ENCODE results near the gene NAA16. TPM values are rescaled to one million over a fixed set of nuclear protein-coding genes. Genes with fewer than 3 reads are reported as not detected.
A peak's percentile ranks its signal among the peaks of the same experiment; 100 is the strongest.

NAA16 gene
- total and polyA plus RNA-seq, 2 of the 4 experiments (the other 2 are of a cell fraction), result 6.6 to 8.8 TPM

DNA sequence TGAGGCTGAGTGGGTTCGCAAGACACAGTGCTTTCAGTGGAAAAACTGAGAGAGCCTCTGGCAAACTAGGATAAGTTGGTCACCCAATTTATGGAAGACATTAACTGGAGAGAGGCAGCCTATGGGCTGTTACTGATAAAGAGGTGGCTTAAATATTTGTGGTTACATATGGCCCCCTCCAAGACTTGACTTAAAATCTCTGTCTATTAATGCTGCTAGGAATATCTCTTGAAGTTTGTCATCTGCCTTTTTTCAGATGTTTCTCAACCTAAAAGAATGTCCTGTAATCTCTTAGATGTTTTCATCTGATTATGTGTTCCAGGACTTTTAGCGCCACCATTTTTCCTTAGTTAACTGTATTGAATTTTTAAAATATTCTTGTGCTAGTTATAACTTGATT, 54.6 kb downstream of the NAA16 start:
- no peaks in the 10 kb centered on the region for H3K9me3 ChIP-seq (ENCODE audit: control insufficient read depth, insufficient read depth, low read length)
- no peak overlapping the region for H3K23ac ChIP-seq (ENCODE audit: low read depth, low read length)
- peak; percentile 64 for ATAC-seq (ENCODE audit: low read depth)
- H3K14ac ChIP-seq (replicated peaks; ENCODE audit: low read depth, low read length), result no peak overlapping the region
- CTCF ChIA-PET, result no interaction called here
- no peak overlapping the region for H3K9ac ChIP-seq (ENCODE audit: low read depth, low read length)
- peaks cover 2% of the 10 kb centered on the region; the same call in 1 of the 2 replicates for H3K4me1 ChIP-seq (ENCODE audit: control insufficient read depth, insufficient read depth, low read length)
- H4K8ac ChIP-seq (ENCODE audit: low read depth in 2 of 2, low read length in 2 of 2), result no peak overlapping the region
- H3K18ac ChIP-seq (ENCODE audit: low read depth, low read length), result no peak overlapping the region
- POLR2A ChIA-PET (ENCODE audit: unreplicated experiment), result no interaction called here
- H2BK120ac ChIP-seq (ENCODE audit: low read depth, low read length), result no peak overlapping the region
- BruUV-seq (replicated peaks), result no TSS peak
- intact Hi-C loops (cut with micrococcal nuclease), result no loop called here
- no peak overlapping the region for H2AFZ ChIP-seq (replicated peaks; ENCODE audit: low read length, poor library complexity)
- H3K56ac ChIP-seq (ENCODE audit: extremely low read depth, insufficient read depth, low read length), result no peak overlapping the region
- no peak overlapping the region for H2AK9ac ChIP-seq (replicated peaks; ENCODE audit: low read depth, low read length, poor library complexity)
- peaks cover 25% of the 10 kb centered on the region for H3K36me3 ChIP-seq (ENCODE audit: control insufficient read depth, insufficient read depth, low read length)
- no peaks in the 10 kb centered on the region for H4K20me1 ChIP-seq (ENCODE audit: insufficient read depth, low read length)
- no peak overlapping the region for H3K4me3 ChIP-seq (ENCODE audit: insufficient read depth, low read depth, low read length)
- H2BK20ac ChIP-seq (ENCODE audit: low read depth, low read length), result no peak overlapping the region
- no peak overlapping the region for H4K91ac ChIP-seq (ENCODE audit: insufficient read depth, low read depth, low read length)
- in situ Hi-C loops (cut with MboI; ENCODE audit: low sequenced_read_pairs), result no loop called here
- H3K27me3 ChIP-seq (ENCODE audit: control insufficient read depth, insufficient read depth, low read length), result no peaks in the 10 kb centered on the region
- H3K4me2 ChIP-seq (ENCODE audit: low read depth, low read length), result no peak overlapping the region
- no peaks in the 10 kb centered on the region for H3K9me1 ChIP-seq (ENCODE audit: insufficient read depth, low read length)
- no peak overlapping the region for H2AK5ac ChIP-seq (ENCODE audit: low read depth, low read length)
- H2BK5ac ChIP-seq (ENCODE audit: low read depth, low read length, poor library complexity, severe bottlenecking), result no peak overlapping the region
- H3K27ac ChIP-seq (ENCODE audit: insufficient read depth, low read length), result no peak overlapping the region
- no peak for TF ChIP-seq MAFK (IDR thresholded peaks at IDR 0.05; ENCODE audit: low read depth, low read length)
- no peak for TF ChIP-seq RAD21 (IDR thresholded peaks at IDR 0.05; ENCODE audit: low read length)
- no peak for TF ChIP-seq POLR2A (IDR thresholded peaks at IDR 0.05; ENCODE audit: low read depth, low read length)
- no peak for TF ChIP-seq RCOR1 (IDR thresholded peaks at IDR 0.05; ENCODE audit: insufficient replicate concordance, low read length)
- no peak for TF ChIP-seq CHD1 (IDR thresholded peaks at IDR 0.05; ENCODE audit: low read depth, low read length)
- no peak for TF ChIP-seq FOS (IDR thresholded peaks at IDR 0.05; ENCODE audit: low read depth, low read length)
- TF ChIP-seq, protein P1, sequence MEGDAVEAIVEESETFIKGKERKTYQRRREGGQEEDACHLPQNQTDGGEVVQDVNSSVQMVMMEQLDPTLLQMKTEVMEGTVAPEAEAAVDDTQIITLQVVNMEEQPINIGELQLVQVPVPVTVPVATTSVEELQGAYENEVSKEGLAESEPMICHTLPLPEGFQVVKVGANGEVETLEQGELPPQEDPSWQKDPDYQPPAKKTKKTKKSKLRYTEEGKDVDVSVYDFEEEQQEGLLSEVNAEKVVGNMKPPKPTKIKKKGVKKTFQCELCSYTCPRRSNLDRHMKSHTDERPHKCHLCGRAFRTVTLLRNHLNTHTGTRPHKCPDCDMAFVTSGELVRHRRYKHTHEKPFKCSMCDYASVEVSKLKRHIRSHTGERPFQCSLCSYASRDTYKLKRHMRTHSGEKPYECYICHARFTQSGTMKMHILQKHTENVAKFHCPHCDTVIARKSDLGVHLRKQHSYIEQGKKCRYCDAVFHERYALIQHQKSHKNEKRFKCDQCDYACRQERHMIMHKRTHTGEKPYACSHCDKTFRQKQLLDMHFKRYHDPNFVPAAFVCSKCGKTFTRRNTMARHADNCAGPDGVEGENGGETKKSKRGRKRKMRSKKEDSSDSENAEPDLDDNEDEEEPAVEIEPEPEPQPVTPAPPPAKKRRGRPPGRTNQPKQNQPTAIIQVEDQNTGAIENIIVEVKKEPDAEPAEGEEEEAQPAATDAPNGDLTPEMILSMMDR (conservative IDR thresholded peaks at IDR 0.05; ENCODE audit: low read depth, low read length), result no peak
- no peak for TF ChIP-seq RFX5 (IDR thresholded peaks at IDR 0.05; ENCODE audit: low read depth, low read length)
- TF ChIP-seq MAZ (IDR thresholded peaks at IDR 0.05; ENCODE audit: borderline replicate concordance, low read depth, low read length), result no peak
- TF ChIP-seq, protein P2, sequence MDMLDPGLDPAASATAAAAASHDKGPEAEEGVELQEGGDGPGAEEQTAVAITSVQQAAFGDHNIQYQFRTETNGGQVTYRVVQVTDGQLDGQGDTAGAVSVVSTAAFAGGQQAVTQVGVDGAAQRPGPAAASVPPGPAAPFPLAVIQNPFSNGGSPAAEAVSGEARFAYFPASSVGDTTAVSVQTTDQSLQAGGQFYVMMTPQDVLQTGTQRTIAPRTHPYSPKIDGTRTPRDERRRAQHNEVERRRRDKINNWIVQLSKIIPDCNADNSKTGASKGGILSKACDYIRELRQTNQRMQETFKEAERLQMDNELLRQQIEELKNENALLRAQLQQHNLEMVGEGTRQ (IDR thresholded peaks at IDR 0.05; ENCODE audit: low read depth, low read length), result no peak
- dilution Hi-C loops (cut with HindIII; ENCODE audit: low sequenced_read_pairs, unreplicated experiment), result no loop called here
- WGBS, 2 experiments (ENCODE audit: extremely low coverage in 2 of 2, insufficient read length in 1 of 2), result 100% methylated on average over 1 of the region's 2 CpGs; no CpG with 5 or more reads in 1 of the 2 experiments
- H3K79me1 ChIP-seq (ENCODE audit: low read depth in 1 of 2, low read length in 2 of 2), result peaks cover 5 to 9% of the 10 kb centered on the region in 2 experiments
- H2BK15ac ChIP-seq (ENCODE audit: low read depth, low read length), result no peak overlapping the region
- peak; percentile 49 for DNase-seq
- H4K5ac ChIP-seq (ENCODE audit: low read depth, low read length), result no peak overlapping the region
- H3K4ac ChIP-seq (ENCODE audit: low read depth, low read length), result no peak overlapping the region

Data from IMR-90 (cell line).